UCSD-AML1 (cell line): ENCODE data around the gene MAML3.

Experiments
- DNase-seq: peaks from one replicate; lab custom pipeline; 2025; ENCODE audit not compliant: unreplicated experiment; lab: John Stamatoyannopoulos, UW

The MAML3 gene

DNA sequence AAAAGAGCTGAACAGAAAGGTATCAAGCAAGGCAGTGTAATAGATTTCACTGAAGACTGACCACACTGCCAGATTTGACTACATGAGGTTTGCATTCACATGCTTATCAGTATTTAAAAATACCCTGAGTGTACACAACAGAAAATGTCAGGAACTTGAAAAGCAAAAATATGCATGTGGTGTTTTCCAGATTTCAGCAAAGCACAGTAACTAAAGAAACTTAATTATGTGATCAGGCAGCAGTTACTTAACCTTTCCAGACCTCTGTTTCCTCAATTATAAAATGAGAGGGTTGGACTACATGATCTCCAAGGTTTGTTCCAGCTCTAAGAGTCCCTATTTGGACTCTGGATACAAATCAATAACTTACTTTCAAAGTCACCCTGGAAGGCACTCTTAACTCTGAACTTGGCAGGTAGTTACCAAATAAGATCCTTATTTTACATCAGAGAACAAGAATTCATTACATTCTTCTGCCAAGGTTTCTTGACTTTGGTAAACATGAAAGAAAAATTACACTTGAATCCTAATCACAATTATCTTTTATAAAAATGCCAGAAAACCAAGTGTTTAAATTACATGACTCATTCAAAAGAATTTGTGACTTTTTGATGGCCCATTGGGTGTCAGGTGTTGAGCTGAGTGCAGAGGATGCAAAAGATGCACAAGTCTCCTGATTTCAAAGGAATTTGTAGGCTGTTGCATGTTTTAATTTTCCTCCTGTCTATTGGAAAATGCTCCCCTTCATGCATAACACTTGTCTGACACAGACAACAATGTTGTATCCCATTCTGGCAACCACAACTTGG is 246.8 kb downstream of the MAML3 start:
- DNase-seq, result no peak

DNA sequence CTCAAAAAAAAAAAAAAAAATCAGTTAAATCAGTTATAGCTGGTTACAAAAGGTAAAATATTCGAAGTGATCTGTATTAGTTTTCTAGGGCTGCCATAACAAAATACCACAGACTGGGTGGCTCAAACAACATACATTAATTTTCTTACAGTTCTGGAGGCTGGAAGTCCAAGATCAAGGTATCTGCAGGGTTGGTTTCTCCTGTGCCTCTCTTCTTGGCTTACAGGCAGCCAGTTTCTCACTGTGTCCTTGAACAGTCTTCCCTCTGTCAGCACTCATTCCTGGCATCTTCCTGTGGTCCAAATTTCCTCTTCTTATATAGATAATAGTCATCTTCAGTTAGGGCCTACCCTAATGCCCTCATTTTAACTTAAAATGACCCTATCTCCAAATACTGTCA is 248.5 kb downstream of the MAML3 start:
- no peak for DNase-seq

DNA sequence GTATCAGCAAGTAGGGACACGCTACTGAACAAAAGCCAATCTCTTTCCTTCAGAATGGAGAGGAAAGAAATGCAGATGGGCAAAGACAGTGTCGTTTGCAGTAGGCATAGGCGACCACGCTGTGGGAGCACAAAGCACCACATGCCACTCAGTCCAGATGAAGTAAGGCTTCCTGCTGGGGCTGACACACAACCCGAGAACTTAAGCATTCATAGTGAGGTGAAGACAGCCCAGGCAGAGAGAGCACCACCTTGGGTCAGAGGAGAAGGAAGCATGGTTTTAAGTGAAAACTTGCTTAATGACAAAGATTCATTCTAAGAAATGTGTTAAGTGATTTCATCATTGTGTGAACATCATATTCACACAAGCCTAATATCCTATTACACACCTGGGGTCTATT is 249.6 kb downstream of the MAML3 start:
- DNase-seq, result no peak

DNA sequence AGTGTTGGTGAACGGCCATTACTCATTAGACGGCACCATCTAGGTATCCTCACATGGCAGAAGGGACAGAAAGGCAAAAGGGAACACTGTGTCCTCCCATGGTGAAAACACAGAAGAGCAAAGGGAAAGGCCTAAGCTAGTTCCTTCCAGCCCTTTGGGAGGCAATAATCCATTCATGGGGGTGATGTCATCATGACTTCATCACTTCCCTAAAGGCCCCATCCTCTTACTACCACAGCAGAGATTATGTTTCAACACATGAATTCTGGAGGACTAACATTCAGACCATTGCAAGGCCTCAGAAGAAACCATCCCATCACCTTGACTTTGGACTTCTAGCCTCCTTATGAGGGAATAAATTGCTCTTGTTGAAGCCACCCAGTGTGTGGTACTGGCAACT is 250.1 kb downstream of the MAML3 start:
- DNase-seq, result no peak

DNA sequence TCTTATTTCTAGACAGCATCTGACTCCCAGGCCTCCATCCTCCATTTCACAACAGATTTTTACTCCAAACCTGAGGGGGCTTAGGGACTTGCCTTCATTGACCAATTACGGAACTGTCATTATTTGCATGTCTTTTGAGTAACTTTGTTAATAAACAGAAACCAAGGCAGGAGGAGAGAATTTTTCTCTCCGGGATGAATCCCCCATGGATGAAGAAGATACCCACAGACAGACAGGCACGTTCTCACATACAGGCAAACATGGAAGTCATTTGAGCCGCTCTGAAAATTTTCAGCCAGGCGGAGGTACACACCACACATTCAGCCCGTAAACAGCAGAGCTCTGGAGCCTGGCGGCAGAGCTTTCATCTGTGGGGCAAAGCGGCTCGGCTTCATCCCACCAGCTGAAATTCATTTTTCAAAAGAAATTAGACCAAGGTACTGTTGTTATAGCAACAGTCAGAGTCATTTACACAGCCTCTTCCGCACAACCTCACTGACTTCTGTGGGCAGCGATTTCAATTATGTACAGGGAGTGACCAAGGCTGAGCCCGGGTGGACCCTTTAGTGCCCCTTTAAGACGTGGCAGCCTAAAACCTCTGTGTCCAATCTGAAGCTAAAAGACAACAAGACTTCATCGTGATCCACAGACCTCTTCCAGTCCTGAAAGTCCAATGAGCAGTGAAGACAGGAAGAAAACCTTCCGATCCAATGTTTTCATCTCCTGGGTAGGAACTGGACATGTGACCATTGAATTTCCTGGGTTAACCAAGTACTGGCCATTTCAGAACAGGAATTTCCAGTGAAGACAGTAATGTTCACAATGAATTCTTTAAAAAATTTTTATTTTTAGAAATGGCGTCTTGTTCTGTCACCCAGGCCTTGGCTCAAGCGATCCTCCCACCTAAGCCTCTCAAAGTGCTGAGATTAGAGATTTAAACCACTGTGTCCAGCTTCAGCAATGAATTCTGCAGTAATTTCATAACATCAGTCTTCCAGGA is 251.4 kb downstream of the MAML3 start:
- no peak for DNase-seq

DNA sequence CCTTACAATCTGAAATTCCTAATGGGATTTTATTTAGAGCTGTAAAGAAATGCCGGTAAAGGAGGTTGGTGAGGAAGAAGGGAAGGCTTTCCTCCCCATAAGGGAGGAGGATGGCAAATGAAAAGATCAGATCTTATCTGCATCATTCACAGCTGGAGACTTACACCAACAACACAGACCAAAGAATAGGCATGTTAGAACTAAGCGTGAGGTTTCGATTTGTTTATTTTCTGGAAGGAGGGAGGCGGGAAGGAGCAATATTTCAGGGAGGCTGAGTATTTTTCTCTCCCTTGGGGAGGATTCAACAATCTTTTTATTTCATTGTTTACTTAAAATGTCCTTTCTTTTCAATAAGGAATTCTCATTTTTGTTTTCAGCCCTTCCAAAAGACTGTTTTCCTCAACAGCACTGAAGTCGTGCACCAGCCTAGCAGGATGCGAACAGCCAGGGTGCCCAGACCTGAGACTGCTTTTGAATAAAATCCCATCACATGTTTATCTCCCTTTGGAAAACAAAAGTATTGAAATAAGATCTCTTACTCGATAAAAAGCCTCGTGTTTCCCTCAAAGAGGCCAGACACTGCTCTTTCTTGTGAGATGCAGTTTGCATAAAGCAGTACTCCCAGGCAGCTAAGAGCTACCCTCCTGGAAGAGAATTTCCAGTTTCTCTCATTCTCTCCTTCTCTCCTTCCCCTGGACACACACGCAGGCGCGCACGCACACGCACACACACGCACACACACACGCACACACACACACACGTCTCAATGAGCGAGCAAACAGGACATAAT is 252.3 kb downstream of the MAML3 start:
- no peak for DNase-seq

DNA sequence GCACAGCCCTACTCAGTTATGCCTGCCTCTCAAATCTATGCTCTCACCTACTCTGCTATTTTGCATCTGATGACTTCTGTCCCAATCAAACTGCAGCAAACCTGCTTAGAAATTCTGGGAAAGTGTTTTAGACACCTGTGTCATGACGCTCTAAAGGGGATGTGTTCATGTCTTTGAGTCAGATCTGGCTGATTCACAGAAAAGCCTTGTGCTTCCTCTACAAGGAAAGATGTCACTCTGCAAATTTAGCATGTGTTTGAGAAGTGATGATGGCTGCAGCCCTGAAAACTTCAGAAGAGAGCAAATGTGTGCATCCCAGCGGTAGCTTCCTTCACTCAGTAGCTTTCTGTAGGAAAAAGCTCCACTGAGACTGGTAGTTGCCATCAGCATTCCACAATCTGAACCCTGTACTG is 253.0 kb downstream of the MAML3 start:
- DNase-seq, result no peak

DNA sequence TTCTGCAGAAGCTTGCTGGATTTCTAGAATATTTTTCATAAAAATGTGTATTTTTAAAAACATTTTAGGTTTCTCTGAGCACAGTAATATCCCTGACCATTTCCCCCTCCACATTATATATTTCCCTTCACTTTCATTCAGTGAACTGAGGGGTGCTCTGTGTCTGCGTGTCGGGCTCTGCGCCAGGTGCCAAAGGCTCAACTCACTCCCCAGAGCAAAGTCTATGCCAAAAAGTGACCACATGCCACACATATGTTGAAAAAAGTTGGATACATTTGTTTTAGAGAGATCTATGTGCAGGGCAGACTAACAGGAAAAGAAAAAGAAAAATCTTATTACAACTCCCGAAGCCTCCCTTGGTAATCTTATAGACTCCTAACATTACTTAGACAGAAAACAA is 254.6 kb downstream of the MAML3 start:
- no peak for DNase-seq

DNA sequence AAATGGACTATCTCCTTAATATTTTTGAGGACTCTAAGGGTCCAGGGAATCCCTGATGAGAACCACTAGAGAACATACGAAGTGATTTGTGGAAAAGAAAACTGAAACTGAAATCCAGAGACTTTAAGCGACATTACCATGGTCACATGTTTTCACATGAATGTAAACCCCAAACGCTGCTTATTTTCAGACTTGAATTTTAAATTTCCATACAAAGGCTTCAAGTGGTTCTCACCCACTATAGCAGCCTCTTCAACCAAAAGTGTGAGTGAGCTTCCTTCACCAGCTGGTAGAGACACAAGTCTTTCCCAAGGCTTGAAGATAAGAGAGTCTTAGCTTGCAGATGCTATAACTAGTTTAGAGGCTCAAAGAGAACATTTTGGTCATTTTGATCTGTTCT is 255.7 kb downstream of the MAML3 start:
- no peak for DNase-seq

DNA sequence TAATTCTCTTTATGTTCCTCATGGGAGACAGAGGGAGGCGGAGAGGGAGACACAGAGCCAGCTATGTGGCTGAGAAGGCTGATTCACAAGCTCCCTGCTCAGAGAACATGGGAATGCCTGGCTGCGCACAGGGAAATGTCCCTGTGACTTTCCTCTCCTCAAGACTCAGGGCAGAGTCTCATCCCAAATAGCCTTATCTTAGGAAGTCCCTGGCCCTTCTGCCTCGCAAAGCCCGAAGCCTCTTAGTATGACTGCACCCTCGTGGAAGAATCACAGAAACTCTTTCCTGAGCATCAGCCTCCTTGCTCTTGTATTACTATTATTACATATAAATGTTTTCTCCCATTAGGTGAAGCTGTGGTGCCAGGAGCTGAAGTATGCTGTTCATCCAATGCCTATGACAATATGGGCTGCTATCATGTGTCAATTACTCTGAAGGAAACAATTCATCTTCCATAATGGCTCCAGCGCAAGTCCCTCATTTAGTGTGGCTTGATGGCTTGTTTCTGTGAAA is 257.8 kb downstream of the MAML3 start:
- DNase-seq, result no peak

DNA sequence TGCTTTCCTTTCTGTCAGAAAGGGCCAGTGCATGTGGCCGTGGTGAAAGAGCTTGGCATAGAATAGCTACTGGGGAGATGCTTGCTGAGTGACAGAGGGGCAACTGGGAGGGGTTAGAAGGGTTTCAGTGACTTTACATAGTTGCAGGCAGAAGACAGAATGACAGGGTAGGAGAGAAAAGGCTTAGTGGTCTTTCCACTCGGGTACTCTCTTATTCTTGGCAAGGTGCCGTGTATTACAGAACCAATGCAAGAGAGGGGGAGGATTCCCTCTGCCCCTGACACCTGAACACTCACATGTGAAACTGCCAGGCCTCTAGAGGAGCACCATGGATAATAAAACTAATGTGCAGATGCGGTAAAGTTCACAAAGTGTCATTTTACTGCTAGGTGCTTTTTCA is 260.2 kb downstream of the MAML3 start:
- DNase-seq, result no peak

DNA sequence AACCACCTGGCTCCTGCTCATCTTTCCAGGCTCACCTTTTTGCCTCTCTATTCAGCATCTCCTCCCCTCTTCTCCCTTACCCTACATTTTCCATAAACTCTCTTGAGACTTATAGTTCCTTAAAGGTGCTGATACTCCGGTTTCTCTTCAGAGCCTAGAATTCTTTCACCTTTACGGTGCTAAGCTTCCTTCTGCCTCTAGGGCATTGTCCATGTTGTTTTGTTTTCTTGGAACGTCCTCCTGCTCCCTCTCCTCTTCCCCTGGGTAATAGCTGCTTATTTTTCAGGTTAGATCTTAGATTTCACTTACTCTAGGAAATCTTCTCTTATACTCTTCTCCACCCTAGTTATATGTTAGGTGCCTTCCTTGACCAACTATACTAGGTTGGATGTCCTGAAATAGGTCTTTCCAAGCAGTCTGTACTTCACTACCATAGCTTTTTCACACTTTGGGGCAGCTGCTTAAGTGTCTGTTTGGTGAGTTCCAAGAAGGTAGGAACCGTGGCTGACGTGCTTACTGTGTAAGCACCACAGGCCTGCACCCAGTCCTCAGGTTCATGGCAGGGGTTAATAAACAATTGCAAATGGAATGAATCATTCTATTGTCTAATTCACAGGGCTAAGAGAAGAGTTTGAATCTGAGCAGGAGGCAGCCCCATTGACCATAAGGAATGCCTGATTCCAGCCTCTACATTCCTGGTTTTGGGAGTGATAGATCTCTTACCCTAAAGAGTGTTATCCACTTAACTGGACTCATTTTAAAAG is 260.8 kb downstream of the MAML3 start:
- DNase-seq, result no peak

DNA sequence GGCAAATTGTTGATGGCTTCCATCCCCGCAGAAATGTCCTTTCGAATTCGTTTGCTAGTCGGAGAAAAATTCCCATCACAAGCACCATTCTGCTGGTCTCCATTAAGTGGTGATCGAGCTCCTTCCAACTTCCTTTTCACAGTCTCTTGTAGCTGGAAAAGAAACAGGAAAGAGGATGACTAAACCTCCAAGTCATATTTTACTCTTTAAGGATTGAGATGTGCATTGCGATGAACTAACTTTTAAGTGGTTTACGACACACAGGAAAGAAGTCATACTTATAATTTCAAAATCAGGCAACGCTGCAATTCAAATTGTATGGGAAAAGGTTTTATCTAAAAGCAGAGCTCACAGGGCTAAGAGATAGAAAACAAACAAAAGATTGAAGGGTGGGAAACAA is 263.2 kb downstream of the MAML3 start:
- no peak for DNase-seq

DNA sequence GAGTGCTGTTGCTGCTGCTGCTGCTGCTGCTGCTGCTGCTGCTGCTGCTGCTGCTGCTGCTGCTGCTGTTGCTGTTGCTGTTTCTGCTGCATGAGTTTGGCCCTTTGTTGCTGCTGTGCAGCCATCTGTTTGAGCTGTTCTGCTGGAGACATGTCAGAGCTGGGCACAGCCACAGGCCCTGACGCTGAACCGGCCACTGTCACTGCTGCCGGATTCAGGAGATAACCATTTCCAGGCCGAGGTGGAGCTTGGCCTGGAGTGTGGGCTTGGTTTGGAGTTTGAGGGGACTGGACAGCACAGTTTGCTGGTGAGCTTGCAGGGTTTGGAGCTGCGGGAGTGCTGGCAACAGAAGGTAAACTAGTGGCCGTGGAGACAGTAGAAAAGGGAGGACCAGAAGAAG is 264.1 kb downstream of the MAML3 start:
- no peak for DNase-seq

DNA sequence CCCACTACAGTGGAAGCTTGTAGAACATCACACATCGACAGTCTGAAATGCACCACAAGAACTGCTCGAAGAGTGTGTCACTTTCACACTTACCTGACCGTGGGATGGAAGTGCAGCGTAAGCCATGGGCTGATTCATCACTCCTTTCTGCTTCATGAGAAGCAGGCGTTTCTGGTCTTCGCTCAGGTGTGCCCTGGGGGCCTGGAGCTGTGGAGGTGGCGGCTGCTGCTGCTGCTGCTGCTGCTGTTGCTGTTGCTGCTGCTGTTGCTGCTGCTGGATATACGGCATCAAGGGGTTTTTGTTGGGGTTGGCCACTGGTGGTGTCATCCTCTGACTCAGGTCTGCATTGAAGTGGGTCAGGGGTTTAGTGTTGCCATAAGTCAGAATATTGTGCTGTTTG is 264.7 kb downstream of the MAML3 start:
- no peak for DNase-seq

DNA sequence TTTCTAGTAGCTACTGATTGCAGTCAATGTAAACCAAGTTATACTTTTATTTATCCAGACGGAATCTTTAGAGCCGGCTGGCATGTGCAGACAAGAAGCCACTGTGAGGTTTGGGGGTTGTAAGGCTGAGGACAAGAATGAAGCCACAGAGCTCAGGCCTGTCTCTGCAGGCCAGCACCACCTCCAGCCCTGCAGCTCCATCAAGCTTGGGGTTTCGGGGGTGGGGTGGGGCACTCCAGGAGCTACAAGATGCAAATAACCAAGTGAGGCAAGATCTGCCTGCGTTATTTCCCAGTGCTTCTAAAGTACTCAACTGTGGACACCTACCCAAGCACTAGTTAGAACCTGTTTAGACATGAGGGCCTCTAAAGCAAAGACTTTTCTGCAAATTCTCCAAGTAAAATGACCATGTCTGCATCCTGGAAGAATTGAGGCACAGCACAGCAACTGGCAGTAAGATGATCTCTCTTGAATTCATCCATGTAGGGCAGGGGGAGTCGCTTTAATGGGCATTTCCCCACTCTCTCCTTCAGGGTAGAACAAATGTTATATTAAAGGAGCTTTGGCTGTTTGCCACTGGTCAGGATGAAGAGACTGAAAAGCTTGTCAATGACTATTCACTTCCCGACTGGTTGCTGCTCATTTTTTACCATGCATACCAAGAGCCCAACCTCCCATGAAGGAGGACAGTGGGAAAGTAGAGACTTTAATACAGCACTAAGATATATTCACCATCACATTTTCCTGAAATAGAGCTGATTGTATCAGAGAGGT is 265.8 kb downstream of the MAML3 start:
- DNase-seq, result no peak

DNA sequence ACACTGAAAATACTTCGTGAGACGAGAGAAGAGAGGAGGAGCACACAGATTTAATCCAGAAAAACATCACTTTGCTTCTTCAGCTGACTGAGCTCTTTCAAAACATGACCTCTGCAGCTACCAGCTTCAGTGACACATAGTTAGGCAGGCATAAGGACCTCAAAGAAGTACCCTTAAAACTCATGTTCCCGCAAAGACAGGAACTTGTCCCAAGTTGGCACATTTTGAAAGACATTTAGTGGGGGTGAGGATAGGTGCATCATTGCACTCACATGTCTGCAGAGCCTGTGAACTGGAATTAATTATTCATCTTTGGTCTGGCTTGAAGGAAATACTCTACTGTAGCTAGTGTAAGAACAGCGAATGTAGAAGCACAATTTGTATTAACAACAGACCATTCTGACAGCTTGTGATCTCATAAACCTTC is 266.6 kb downstream of the MAML3 start:
- no peak for DNase-seq

DNA sequence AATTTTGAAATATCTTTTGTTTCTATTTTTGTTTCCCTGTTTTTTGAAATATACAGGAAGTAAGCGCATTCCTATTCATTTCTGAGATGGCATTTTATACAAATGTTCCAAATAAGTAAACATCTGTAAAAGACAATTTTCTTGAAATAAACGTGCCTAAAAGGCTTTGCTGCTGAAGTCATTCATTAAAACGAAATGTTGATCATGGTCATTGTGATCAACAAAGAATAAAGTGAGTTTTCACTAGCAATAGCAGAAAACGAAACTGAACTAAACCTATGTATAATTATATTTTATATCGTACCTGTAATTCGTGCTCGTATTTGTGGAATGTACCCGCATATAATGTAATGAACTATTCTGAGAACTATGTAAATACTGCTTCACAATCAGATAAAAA is 267.2 kb downstream of the MAML3 start:
- DNase-seq, result no peak

DNA sequence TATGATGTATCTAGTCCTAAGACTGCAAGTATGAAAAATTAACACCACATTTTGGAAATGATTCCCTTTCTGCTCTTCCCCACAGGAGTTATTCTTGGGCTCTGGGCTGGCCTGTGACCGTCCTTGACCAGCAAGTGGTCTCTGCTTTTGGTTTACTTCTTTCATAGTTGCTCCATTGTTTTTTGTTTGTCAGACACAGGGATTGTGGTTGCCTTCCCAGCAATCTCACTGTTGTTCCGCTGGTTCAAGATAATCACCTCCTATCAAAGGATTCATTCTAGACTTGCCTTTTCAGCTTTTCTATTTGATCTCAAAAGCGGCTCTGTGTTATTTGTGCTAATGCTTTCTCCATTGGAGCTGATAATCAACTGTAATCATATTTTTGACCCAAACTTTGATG is 269.5 kb downstream of the MAML3 start:
- DNase-seq, result no peak

DNA sequence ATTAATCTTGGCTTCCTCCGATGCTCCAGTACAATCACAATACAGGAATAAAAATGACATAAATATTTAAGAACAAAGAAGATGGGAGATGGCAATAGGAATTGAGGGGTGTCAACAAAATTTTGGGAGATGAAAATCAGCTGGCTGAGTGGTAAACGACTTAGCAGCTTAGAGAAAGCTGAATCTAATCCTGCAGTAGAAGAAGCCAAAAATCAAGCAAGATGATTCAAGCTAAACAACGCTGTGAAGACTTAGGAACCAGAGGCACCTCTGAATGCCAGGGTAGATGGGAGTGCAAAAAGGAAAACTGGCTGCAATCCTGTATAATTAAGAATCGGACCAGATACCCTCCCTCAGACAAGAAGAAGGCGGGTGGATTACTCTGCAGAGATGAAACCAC is 273.1 kb downstream of the MAML3 start:
- DNase-seq, result no peak
